HepG2 (cell line): ENCODE results near the gene CS. TPM values are rescaled to one million over a fixed set of nuclear protein-coding genes. Genes with fewer than 3 reads are reported as not detected.

ENCODE experiments used
- AGO1 ChIP-seq: fragments of 200-400 bp; formaldehyde crosslinking; IDR thresholded peaks from 2 replicates; pipeline ENCODE4 v1.6.1; 2017; ENCODE audit warnings: mild to moderate bottlenecking, low read depth, low read length, moderate library complexity; ENCODE audit not compliant: poor library complexity, severe bottlenecking
- E2F2 ChIP-seq: sonication (generic); formaldehyde crosslinking; IDR thresholded peaks from 2 replicates; pipeline ENCODE4 v1.4.0; 2020; ENCODE audit warnings: missing genetic modification reagents, borderline replicate concordance
- HMGA1 ChIP-seq: sonication (generic); formaldehyde crosslinking; conservative IDR thresholded peaks from 2 replicates; pipeline ENCODE4 v1.4.0; 2020; ENCODE audit warnings: missing genetic modification reagents
- HNF4G ChIP-seq, 2 experiments: sonication (generic) in 1 of 2; formaldehyde crosslinking in 1 of 2; IDR thresholded peaks; 2 replicates each; pipeline versions ENCODE4 v1.4.0 to v1.6.1; 2011 to 2020; ENCODE audit warnings: borderline replicate concordance in 2 of 2, low read depth in 2 of 2, mild to moderate bottlenecking in 2 of 2, low read length in 1 of 2, missing genetic modification reagents in 1 of 2, moderate library complexity in 1 of 2
- KLF16 ChIP-seq, 2 experiments: sonication (generic) in 1 of 2; formaldehyde crosslinking in 1 of 2; IDR thresholded peaks; 2 replicates each; pipeline versions ENCODE4 v1.6.1 to v1.8.0; 2016 to 2023; ENCODE audit warnings: missing genetic modification reagents in 2 of 2, missing compliant biosample characterization in 1 of 2
- MEF2D ChIP-seq: sonication (generic); formaldehyde crosslinking; IDR thresholded peaks from 2 replicates; pipeline ENCODE4 v1.5.1; 2020; ENCODE audit warnings: mild to moderate bottlenecking, missing genetic modification reagents
- NCOA1 ChIP-seq: sonication (generic); formaldehyde crosslinking; IDR thresholded peaks from 2 replicates; pipeline ENCODE4 v1.9.0; 2021; ENCODE audit warnings: missing genetic modification reagents
- REL ChIP-seq: sonication (generic); formaldehyde crosslinking; conservative IDR thresholded peaks from 2 replicates; pipeline ENCODE4 v1.8.0; 2022; ENCODE audit warnings: mild to moderate bottlenecking, missing genetic modification reagents, moderate library complexity
- SP2 ChIP-seq: sonication (generic); formaldehyde crosslinking; IDR thresholded peaks from 2 replicates; pipeline ENCODE4 v1.5.1; 2020; ENCODE audit warnings: mild to moderate bottlenecking, missing genetic modification reagents
- SYNCRIP ChIP-seq: fragments of 200-400 bp; formaldehyde crosslinking; IDR thresholded peaks from 2 replicates; pipeline ENCODE4 v1.6.1; 2018; ENCODE audit warnings: mild to moderate bottlenecking, low read depth, low read length; ENCODE audit not compliant: insufficient read depth
- ZMYM2 ChIP-seq: sonication (generic); formaldehyde crosslinking; IDR thresholded peaks from 2 replicates; pipeline ENCODE4 v1.8.0; 2022; ENCODE audit warnings: mild to moderate bottlenecking, missing genetic modification reagents
- ZNF224 ChIP-seq: sonication (generic); formaldehyde crosslinking; IDR thresholded peaks from 2 replicates; pipeline ENCODE4 v1.5.0; 2020; ENCODE audit warnings: mild to moderate bottlenecking, missing genetic modification reagents
- ZNF225 ChIP-seq: sonication (generic); formaldehyde crosslinking; IDR thresholded peaks from 2 replicates; pipeline ENCODE4 v1.4.0; 2020; ENCODE audit warnings: mild to moderate bottlenecking, missing genetic modification reagents
- ZNF256 ChIP-seq: sonication (generic); formaldehyde crosslinking; conservative IDR thresholded peaks from 2 replicates; pipeline ENCODE4 v1.4.0; 2020; ENCODE audit warnings: missing genetic modification reagents
- ZNF484 ChIP-seq: sonication (generic); formaldehyde crosslinking; IDR thresholded peaks from 2 replicates; pipeline ENCODE4 v1.5.1; 2020; ENCODE audit warnings: mild to moderate bottlenecking, low read depth, missing genetic modification reagents, borderline replicate concordance
- ZNF546 ChIP-seq: sonication (generic); formaldehyde crosslinking; conservative IDR thresholded peaks from 2 replicates; pipeline ENCODE4 v1.8.1; 2023; ENCODE audit warnings: mild to moderate bottlenecking, missing genetic modification reagents
- ZNF615 ChIP-seq: sonication (generic); formaldehyde crosslinking; IDR thresholded peaks from 2 replicates; pipeline ENCODE4 v1.5.0; 2020; ENCODE audit warnings: mild to moderate bottlenecking, missing genetic modification reagents, borderline replicate concordance
- ZNF629 ChIP-seq: sonication (generic); formaldehyde crosslinking; conservative IDR thresholded peaks from 2 replicates; pipeline ENCODE4 v1.5.0; 2020; ENCODE audit warnings: missing genetic modification reagents
- ZNF839 ChIP-seq: sonication (generic); formaldehyde crosslinking; IDR thresholded peaks from 2 replicates; pipeline ENCODE4 v1.4.0; 2020; ENCODE audit warnings: missing genetic modification reagents, mild to moderate bottlenecking, borderline replicate concordance
- polyA plus RNA-seq, 8 experiments: library from polyadenylated mRNA; depleted of rRNA in 3 of 8; stranded (reverse) in 7 of 8; unstranded in 1 of 8; fragments of >200 nt; fragmentation: Illumina TruSeq in 4 of 8; extraction: Trizol in 4 of 8; gene quantifications; 2 replicates each; pipeline versions ENCODE4 v1.2.1 to v1.2.3, GENCODE V29; 2011 to 2016; ENCODE audit warnings: low read depth in 4 of 8, missing spikeins in 1 of 8, mixed read lengths in 1 of 8; ENCODE audit not compliant: insufficient read depth in 1 of 8
- total RNA-seq, 5 experiments: library from RNA; depleted of rRNA; stranded (reverse); fragments of >200 nt; fragmentation: Illumina TruSeq; extraction: Trizol; gene quantifications; 2 replicates each; pipeline ENCODE4 v1.2.3, GENCODE V29; 2016; ENCODE audit warnings: low read depth in 1 of 5
- TF ChIP-seq, protein P1 (sequence below): sonication (generic); formaldehyde crosslinking; IDR thresholded peaks from 2 replicates; pipeline ENCODE4 v1.5.1; 2020; ENCODE audit warnings: mild to moderate bottlenecking, missing genetic modification reagents, borderline replicate concordance
- TF ChIP-seq, protein P2 (sequence below): sonication (generic); formaldehyde crosslinking; IDR thresholded peaks from 2 replicates; pipeline ENCODE4 v1.4.0; 2020; ENCODE audit warnings: missing genetic modification reagents

The CS gene
- total and polyA plus RNA-seq, 2 of the 13 experiments (the other 11 are each of a cell fraction or from before 2014, with no cell fraction given), result 173 to 175 TPM

GRCh38 chr12:56315622-56316473, 15.7 kb upstream of the CS start, which contains the start of gene CNPY2 (continued):
- TF ChIP-seq, protein P1, sequence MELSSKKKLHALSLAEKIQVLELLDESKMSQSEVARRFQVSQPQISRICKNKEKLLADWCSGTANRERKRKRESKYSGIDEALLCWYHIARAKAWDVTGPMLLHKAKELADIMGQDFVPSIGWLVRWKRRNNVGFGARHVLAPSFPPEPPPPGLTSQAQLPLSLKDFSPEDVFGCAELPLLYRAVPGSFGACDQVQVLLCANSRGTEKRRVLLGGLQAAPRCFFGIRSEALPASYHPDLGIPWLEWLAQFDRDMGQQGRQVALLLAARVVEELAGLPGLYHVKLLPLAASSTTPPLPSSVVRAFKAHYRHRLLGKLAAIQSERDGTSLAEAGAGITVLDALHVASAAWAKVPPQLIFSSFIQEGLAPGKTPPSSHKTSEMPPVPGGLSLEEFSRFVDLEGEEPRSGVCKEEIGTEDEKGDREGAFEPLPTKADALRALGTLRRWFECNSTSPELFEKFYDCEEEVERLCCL (CRISPR knock-in tag), result no peak
- TF ChIP-seq KLF16 (CRISPR knock-in tag; IDR thresholded peaks at IDR 0.05) (no peak), HNF4G (IDR thresholded peaks at IDR 0.05; ENCODE audit: borderline replicate concordance, low read depth, low read length) (no peak), HNF4G (CRISPR knock-in tag; IDR thresholded peaks at IDR 0.05; ENCODE audit: borderline replicate concordance, low read depth) (peak; percentile 74; the same call in 1 of the 2 replicates), E2F2 (CRISPR knock-in tag) (peak; percentile 63), HMGA1 (no peak), ZNF615 (CRISPR knock-in tag) (no peak), ZNF546 (CRISPR knock-in tag) (no peak), ZNF839 (peak; percentile 30; the same call in 1 of the 2 replicates), ZNF629 (no peak), NCOA1 (CRISPR knock-in tag) (peak; percentile 59; the same call in 1 of the 2 replicates), ZMYM2 (CRISPR knock-in tag) (no peak; the same call in 1 of the 2 replicates), ZNF484 (CRISPR knock-in tag) (no peak), REL (CRISPR knock-in tag) (peak; percentile 91; the same call in 1 of the 2 replicates), SP2 (CRISPR knock-in tag) (0 out of 2 replicates have a peak, but pooled peaks have one; percentile 48), AGO1 (no peak), ZNF256 (CRISPR knock-in tag) (0 out of 2 replicates have a peak, but pooled peaks have one; percentile 65), SYNCRIP (no peak), ZNF224 (0 out of 2 replicates have a peak, but pooled peaks have one; percentile 25), MEF2D (CRISPR knock-in tag) (peak; percentile 46; the same call in 1 of the 2 replicates), ZNF225 (CRISPR knock-in tag) (no peak)
- TF ChIP-seq, protein P2, sequence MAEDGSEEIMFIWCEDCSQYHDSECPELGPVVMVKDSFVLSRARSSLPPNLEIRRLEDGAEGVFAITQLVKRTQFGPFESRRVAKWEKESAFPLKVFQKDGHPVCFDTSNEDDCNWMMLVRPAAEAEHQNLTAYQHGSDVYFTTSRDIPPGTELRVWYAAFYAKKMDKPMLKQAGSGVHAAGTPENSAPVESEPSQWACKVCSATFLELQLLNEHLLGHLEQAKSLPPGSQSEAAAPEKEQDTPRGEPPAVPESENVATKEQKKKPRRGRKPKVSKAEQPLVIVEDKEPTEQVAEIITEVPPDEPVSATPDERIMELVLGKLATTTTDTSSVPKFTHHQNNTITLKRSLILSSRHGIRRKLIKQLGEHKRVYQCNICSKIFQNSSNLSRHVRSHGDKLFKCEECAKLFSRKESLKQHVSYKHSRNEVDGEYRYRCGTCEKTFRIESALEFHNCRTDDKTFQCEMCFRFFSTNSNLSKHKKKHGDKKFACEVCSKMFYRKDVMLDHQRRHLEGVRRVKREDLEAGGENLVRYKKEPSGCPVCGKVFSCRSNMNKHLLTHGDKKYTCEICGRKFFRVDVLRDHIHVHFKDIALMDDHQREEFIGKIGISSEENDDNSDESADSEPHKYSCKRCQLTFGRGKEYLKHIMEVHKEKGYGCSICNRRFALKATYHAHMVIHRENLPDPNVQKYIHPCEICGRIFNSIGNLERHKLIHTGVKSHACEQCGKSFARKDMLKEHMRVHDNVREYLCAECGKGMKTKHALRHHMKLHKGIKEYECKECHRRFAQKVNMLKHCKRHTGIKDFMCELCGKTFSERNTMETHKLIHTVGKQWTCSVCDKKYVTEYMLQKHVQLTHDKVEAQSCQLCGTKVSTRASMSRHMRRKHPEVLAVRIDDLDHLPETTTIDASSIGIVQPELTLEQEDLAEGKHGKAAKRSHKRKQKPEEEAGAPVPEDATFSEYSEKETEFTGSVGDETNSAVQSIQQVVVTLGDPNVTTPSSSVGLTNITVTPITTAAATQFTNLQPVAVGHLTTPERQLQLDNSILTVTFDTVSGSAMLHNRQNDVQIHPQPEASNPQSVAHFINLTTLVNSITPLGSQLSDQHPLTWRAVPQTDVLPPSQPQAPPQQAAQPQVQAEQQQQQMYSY (CRISPR knock-in tag), result peak; percentile 73
